GM15510 (cell line): ENCODE measurements around the gene ARFGEF2.

ENCODE experiments used
- POLR2A ChIP-seq: IDR thresholded peaks from 3 replicates; pipeline ENCODE4 v1.6.1; 2011; ENCODE audit warnings: borderline replicate concordance; ENCODE audit not compliant: insufficient read length; ENCODE audit errors: extremely low read depth

ARFGEF2 gene

GRCh38 chr20:48931527-48932374 lies 10.2 kb downstream of the ARFGEF2 start:
- TF ChIP-seq POLR2A, result no peak

- TF ChIP-seq POLR2A, result no peak
Observed at GRCh38 chr20:48932375-48932941, 10.9 kb downstream of the ARFGEF2 start.

GRCh38 chr20:48933017-48933766 lies 11.7 kb downstream of the ARFGEF2 start:
- no peak for TF ChIP-seq POLR2A

GRCh38 chr20:48937674-48938073 lies 16.2 kb downstream of the ARFGEF2 start:
- no peak for TF ChIP-seq POLR2A

- no peak for TF ChIP-seq POLR2A
Observed at GRCh38 chr20:48938670-48939069, 17.2 kb downstream of the ARFGEF2 start.

- TF ChIP-seq POLR2A, result no peak
Observed at GRCh38 chr20:48940170-48940569, 18.7 kb downstream of the ARFGEF2 start.

- TF ChIP-seq POLR2A, result no peak
Observed at GRCh38 chr20:48941467-48941866, 20.0 kb downstream of the ARFGEF2 start.

GRCh38 chr20:48942730-48943129 lies 21.2 kb downstream of the ARFGEF2 start:
- no peak for TF ChIP-seq POLR2A

GRCh38 chr20:48944663-48945297 lies 23.3 kb downstream of the ARFGEF2 start:
- no peak for TF ChIP-seq POLR2A

GRCh38 chr20:48945840-48946514 lies 24.5 kb downstream of the ARFGEF2 start:
- no peak for TF ChIP-seq POLR2A

GRCh38 chr20:48948612-48949011 lies 27.1 kb downstream of the ARFGEF2 start:
- TF ChIP-seq POLR2A, result no peak

GRCh38 chr20:48949304-48950170 lies 28.0 kb downstream of the ARFGEF2 start:
- TF ChIP-seq POLR2A, result no peak

- TF ChIP-seq POLR2A, result no peak
Observed at GRCh38 chr20:48951041-48951440, 29.5 kb downstream of the ARFGEF2 start.
